Muscle layer of colon (tissue), 2 donors: ENCODE data around the gene CHID1.

Source experiments
- H3K27ac ChIP-seq: one replicate; pipeline ENCODE4 v1.7.0; 2013; ENCODE audit warnings: low read depth, mild to moderate bottlenecking, low read length, moderate library complexity
- H3K27me3 ChIP-seq, 2 donors: one replicate each; pipeline ENCODE4 v1.7.0; 2013; ENCODE audit warnings: low read length in 2 of 2, mild to moderate bottlenecking in 2 of 2; ENCODE audit not compliant: insufficient read depth in 2 of 2, control insufficient read depth in 1 of 2
- H3K36me3 ChIP-seq: one replicate; pipeline ENCODE4 v1.7.0; 2013; ENCODE audit warnings: mild to moderate bottlenecking, low read length; ENCODE audit not compliant: insufficient read depth
- H3K4me1 ChIP-seq: one replicate; pipeline ENCODE4 v1.7.0; 2013; ENCODE audit warnings: mild to moderate bottlenecking, low read length; ENCODE audit not compliant: insufficient read depth
- H3K4me3 ChIP-seq, 2 donors: one replicate each; pipeline ENCODE4 v1.7.0; 2013; ENCODE audit warnings: low read length in 2 of 2, low read depth in 1 of 2, mild to moderate bottlenecking in 1 of 2, moderate library complexity in 1 of 2
- H3K9ac ChIP-seq: one replicate; pipeline ENCODE4 v1.7.0; 2013; ENCODE audit warnings: low read length
- H3K9me3 ChIP-seq: one replicate; pipeline ENCODE4 v1.7.0; 2013; ENCODE audit warnings: mild to moderate bottlenecking, low read length
- donor health status: abdominal sarcoma.
- donor health status: Adenocarcinoma of cecum.

CHID1 gene

GRCh38 chr11:842370-843002, 68.1 kb downstream of the CHID1 start, which contains the start of the genes POLR2L and TSPAN4:
POLR2L (minus strand) TSS chr11:842529; CDS start chr11:842508, 21 bp downstream.
TSPAN4 (plus strand) TSS chr11:842852; CDS start chr11:850305, 7,453 bp downstream.
- Histone ChIP-seq H3K27ac (peak within 1 kb of the TSS; percentile 88), H3K27me3 (no peaks in the 10 kb centered on the region), H3K9ac (peak within 1 kb of the TSS; percentile 61), H3K4me1 (peaks cover 31% of the 10 kb centered on the region), H3K36me3 (peaks cover 18% of the 10 kb centered on the region), H3K9me3 (no peaks in the 10 kb centered on the region), H3K4me3 (peak within 1 kb of the TSS; percentile 76 to 100)

GRCh38 chr11:841981-842369, 68.6 kb downstream of the CHID1 start:
- no peaks in the 10 kb centered on the region for H3K27me3 ChIP-seq
- H3K9me3 ChIP-seq: no peaks in the 10 kb centered on the region
- H3K9ac ChIP-seq: peak overlapping the region; percentile 61
- H3K36me3 ChIP-seq: peaks cover 23% of the 10 kb centered on the region
- H3K4me3 ChIP-seq: peak overlapping the region; percentile 76 to 100
- peak overlapping the region; percentile 88 for H3K27ac ChIP-seq
- peaks cover 31% of the 10 kb centered on the region for H3K4me1 ChIP-seq

- Histone ChIP-seq H3K9me3 (no peaks in the 10 kb centered on the region), H3K4me1 (peaks cover 31% of the 10 kb centered on the region), H3K27ac (no peak overlapping the region), H3K27me3 (no peaks in the 10 kb centered on the region), H3K36me3 (peaks cover 32% of the 10 kb centered on the region), H3K4me3 (no peak overlapping the region), H3K9ac (no peak overlapping the region)
Observed at GRCh38 chr11:839875-840617, 70.6 kb downstream of the CHID1 start.

GRCh38 chr11:839280-839623, 71.4 kb downstream of the CHID1 start:
- H3K4me3 ChIP-seq: no peak overlapping the region
- no peak overlapping the region for H3K27ac ChIP-seq
- H3K36me3 ChIP-seq: peaks cover 32% of the 10 kb centered on the region
- H3K4me1 ChIP-seq: peaks cover 32% of the 10 kb centered on the region
- H3K27me3 ChIP-seq: no peaks in the 10 kb centered on the region
- H3K9me3 ChIP-seq: no peaks in the 10 kb centered on the region
- no peak overlapping the region for H3K9ac ChIP-seq

DNA sequence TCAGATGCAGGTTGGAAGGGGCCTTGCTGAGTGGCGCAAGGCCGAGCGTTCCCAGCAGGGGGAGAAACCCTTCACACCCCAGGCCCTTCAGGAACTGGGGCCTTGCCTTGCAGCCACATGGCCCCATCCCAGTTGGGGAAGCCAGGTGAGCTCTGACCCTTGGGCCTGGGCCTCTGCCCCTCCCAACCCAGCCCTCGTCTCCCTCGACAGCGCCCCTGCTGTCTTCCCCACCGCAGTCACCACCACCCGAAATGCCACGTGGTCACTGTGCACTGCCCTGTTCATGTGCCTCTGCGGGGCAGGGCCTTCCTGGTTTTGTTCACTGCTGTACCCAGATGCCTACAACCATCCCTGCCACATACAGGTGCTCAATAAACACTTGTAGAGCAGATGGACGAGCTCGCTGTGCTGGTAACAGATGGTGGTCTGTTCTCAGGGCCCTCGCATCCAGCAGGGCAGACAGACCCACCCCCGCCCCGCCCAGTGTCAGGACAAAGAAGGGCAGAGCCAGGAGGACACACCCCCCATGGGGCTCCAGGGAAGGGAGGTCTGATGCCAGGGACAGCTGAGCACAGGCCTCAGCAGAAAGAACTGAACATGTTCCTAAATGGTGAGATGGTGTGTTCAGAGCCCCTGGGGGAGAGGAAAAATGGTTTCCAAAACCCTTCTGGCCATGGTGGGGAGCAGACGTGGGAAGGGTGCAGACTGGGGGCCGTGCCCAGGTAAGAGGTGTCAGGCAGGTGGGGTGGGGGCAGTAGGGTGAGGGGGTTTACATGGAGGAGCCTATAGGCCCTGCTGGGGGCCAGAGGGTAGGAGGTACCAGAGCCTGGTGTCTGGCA, 72.0 kb downstream of the CHID1 start:
- Histone ChIP-seq H3K4me1 (peaks cover 31% of the 10 kb centered on the region), H3K27ac (no peak overlapping the region), H3K36me3 (peaks cover 32% of the 10 kb centered on the region), H3K4me3 (no peak overlapping the region), H3K9ac (no peak overlapping the region), H3K9me3 (no peaks in the 10 kb centered on the region), H3K27me3 (no peaks in the 10 kb centered on the region)

GRCh38 chr11:837990-838307, 72.7 kb downstream of the CHID1 start:
- Histone ChIP-seq H3K9me3 (no peaks in the 10 kb centered on the region), H3K4me1 (peaks cover 30% of the 10 kb centered on the region), H3K27me3 (no peaks in the 10 kb centered on the region), H3K27ac (no peak overlapping the region), H3K9ac (no peak overlapping the region), H3K4me3 (no peak overlapping the region), H3K36me3 (peaks cover 32% of the 10 kb centered on the region)

- Histone ChIP-seq H3K27me3 (peaks cover 0 to 1% of the 10 kb centered on the region in 2 donors), H3K4me1 (peaks cover 31% of the 10 kb centered on the region), H3K9me3 (no peaks in the 10 kb centered on the region), H3K27ac (no peak overlapping the region), H3K36me3 (peaks cover 32% of the 10 kb centered on the region), H3K4me3 (no peak overlapping the region), H3K9ac (no peak overlapping the region)
Observed at GRCh38 chr11:837189-837989, 73.2 kb downstream of the CHID1 start.

DNA sequence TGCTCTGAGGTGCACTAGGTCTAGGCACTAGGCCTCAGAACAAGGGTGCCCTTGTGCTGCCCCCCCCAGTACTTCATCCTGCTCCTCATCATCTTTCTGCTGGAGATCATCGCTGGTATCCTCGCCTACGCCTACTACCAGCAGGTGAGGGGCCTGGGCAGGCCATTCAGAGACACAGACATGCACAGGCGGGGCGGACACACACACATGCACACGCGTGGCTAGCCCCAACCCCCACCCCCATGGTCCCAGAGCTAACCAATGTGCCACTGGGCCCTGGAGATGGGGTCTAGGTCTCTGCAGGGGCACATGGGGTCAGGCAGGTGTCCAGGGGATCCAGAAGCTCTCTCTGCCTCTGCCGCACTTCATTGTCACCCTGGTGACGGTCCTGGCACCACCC, 73.9 kb downstream of the CHID1 start:
- Histone ChIP-seq H3K4me3 (no peak overlapping the region), H3K27me3 (peaks cover 0 to 8% of the 10 kb centered on the region in 2 donors), H3K36me3 (peaks cover 32% of the 10 kb centered on the region), H3K4me1 (peaks cover 35% of the 10 kb centered on the region), H3K27ac (no peak overlapping the region), H3K9ac (no peak overlapping the region), H3K9me3 (no peaks in the 10 kb centered on the region)

DNA sequence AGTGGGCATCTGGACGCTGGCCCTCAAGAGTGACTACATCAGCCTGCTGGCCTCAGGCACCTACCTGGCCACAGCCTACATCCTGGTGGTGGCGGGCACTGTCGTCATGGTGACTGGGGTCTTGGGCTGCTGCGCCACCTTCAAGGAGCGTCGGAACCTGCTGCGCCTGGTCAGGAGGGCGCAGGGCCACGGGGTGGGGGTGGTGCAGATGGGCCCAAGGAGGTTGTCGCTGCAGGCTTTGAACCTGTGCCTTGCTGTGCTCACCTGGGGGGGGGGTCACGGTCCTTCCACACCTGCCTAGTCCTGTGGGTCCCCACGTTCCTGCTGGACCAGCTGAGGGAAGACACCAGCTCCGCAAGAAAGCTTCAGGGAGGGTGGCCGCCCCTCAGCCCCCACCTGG, 74.3 kb downstream of the CHID1 start:
- peaks cover 34% of the 10 kb centered on the region for H3K4me1 ChIP-seq
- H3K27me3 ChIP-seq: peaks cover 0 to 12% of the 10 kb centered on the region in 2 donors
- H3K4me3 ChIP-seq: no peak overlapping the region
- no peak overlapping the region for H3K9ac ChIP-seq
- peaks cover 32% of the 10 kb centered on the region for H3K36me3 ChIP-seq
- no peaks in the 10 kb centered on the region for H3K9me3 ChIP-seq
- H3K27ac ChIP-seq: no peak overlapping the region

- Histone ChIP-seq H3K4me1 (peaks cover 24% of the 10 kb centered on the region), H3K27me3 (peaks cover 0 to 29% of the 10 kb centered on the region in 2 donors), H3K4me3 (peak overlapping the region; percentile 11 to 56), H3K36me3 (peaks cover 27% of the 10 kb centered on the region), H3K9ac (peak overlapping the region; percentile 9), H3K9me3 (no peaks in the 10 kb centered on the region), H3K27ac (peak overlapping the region; percentile 93)
Observed at GRCh38 chr11:834371-835316, 76.0 kb downstream of the CHID1 start.
